ENCODE results near the gene DET1. TPM values are rescaled to one million over a fixed set of nuclear protein-coding genes. Genes with fewer than 3 reads are reported as not detected.

Gene DET1
- total RNA-seq, 1 experiment from 2014 or later = 5.2 TPM

DNA sequence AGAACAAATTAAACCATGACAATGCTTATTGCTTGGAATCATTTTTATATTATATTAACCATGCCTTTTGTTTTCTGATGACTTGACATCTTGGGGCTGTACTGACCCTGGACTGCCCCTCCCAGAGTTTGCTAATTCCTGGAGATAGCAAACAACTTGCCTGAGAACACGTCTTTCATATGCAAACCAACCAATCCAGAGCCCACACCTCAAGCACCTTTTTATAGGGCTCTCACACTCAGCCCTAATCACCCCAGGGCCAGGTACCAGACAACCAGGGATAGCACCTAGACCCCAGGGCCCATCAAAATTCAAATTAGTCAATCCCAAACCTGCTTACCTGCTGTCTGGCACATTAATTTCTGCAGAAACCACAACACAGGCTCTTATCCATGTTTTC lies 42.0 kb downstream of the DET1 start:
- no peaks in the 10 kb centered on the region for H3K4me1 ChIP-seq (ENCODE audit: control insufficient read depth, insufficient read depth, low read length)
- no peaks in the 10 kb centered on the region for H3K9me3 ChIP-seq (ENCODE audit: control insufficient read depth, insufficient read depth, low read depth, low read length)
- BruUV-seq (replicated peaks) = no TSS peak
- no peak for ATAC-seq
- H3K4me3 ChIP-seq (ENCODE audit: low read depth in 2 of 2, low read length in 2 of 2) = no peak overlapping the region
- in situ Hi-C loops (cut with HindIII; ENCODE audit: low pct_unique_long_range_greater_than_20kb, low sequenced_read_pairs) (no loop called here), intact Hi-C loops (cut with micrococcal nuclease; ENCODE audit: unreplicated experiment) (no loop called here)
- H3K27ac ChIP-seq (ENCODE audit: low read length) = no peak overlapping the region
- DNase-seq (ENCODE audit: low read depth, low spot score) = no peak
- H3K36me3 ChIP-seq (ENCODE audit: control insufficient read depth, insufficient read depth, low read length) = no peaks in the 10 kb centered on the region
- POLR2A ChIA-PET = no interaction called here
- CTCF ChIA-PET = no interaction called here
- no peaks in the 10 kb centered on the region for H3K27me3 ChIP-seq (ENCODE audit: control insufficient read depth, insufficient read depth, low read length)
- TF ChIP-seq, protein P1, sequence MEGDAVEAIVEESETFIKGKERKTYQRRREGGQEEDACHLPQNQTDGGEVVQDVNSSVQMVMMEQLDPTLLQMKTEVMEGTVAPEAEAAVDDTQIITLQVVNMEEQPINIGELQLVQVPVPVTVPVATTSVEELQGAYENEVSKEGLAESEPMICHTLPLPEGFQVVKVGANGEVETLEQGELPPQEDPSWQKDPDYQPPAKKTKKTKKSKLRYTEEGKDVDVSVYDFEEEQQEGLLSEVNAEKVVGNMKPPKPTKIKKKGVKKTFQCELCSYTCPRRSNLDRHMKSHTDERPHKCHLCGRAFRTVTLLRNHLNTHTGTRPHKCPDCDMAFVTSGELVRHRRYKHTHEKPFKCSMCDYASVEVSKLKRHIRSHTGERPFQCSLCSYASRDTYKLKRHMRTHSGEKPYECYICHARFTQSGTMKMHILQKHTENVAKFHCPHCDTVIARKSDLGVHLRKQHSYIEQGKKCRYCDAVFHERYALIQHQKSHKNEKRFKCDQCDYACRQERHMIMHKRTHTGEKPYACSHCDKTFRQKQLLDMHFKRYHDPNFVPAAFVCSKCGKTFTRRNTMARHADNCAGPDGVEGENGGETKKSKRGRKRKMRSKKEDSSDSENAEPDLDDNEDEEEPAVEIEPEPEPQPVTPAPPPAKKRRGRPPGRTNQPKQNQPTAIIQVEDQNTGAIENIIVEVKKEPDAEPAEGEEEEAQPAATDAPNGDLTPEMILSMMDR (IDR thresholded peaks at IDR 0.05) = no peak
- TF ChIP-seq TCF7L2 (IDR thresholded peaks at IDR 0.05; ENCODE audit: low read depth, low read length) (no peak), POLR2AphosphoS5 (IDR thresholded peaks at IDR 0.05; ENCODE audit: low read depth, low read length) (no peak), SIN3A (IDR thresholded peaks at IDR 0.05; ENCODE audit: borderline replicate concordance, insufficient read depth, low read depth, low read length) (no peak)
- TF ChIP-seq, protein P2, sequence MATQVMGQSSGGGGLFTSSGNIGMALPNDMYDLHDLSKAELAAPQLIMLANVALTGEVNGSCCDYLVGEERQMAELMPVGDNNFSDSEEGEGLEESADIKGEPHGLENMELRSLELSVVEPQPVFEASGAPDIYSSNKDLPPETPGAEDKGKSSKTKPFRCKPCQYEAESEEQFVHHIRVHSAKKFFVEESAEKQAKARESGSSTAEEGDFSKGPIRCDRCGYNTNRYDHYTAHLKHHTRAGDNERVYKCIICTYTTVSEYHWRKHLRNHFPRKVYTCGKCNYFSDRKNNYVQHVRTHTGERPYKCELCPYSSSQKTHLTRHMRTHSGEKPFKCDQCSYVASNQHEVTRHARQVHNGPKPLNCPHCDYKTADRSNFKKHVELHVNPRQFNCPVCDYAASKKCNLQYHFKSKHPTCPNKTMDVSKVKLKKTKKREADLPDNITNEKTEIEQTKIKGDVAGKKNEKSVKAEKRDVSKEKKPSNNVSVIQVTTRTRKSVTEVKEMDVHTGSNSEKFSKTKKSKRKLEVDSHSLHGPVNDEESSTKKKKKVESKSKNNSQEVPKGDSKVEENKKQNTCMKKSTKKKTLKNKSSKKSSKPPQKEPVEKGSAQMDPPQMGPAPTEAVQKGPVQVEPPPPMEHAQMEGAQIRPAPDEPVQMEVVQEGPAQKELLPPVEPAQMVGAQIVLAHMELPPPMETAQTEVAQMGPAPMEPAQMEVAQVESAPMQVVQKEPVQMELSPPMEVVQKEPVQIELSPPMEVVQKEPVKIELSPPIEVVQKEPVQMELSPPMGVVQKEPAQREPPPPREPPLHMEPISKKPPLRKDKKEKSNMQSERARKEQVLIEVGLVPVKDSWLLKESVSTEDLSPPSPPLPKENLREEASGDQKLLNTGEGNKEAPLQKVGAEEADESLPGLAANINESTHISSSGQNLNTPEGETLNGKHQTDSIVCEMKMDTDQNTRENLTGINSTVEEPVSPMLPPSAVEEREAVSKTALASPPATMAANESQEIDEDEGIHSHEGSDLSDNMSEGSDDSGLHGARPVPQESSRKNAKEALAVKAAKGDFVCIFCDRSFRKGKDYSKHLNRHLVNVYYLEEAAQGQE (IDR thresholded peaks at IDR 0.05; ENCODE audit: insufficient read depth in 1 of 2, low read depth in 2 of 2, low read length in 1 of 2) = no peak

DNA sequence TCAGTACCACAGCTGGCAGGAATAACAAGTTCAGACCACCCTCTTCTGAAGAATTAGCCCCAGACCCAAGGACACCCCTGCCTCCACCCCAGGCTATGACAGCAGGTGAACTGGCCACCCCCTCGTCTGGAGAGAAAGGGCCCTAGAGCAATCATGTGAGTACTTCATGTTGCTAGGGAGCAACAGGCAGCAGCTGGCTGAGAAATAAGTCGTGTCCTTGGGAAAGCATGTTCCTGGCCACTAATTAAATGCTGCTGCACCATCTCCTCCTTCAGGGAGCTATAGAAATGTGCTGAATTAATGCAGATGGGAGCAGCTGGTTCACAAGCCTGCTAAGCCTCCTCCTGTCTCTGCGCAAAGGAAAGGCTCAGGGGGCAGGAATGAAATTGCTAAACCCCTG lies 47.5 kb downstream of the DET1 start:
- Histone ChIP-seq H3K9me3 (ENCODE audit: control insufficient read depth, insufficient read depth, low read depth, low read length) (no peaks in the 10 kb centered on the region), H3K4me3 (ENCODE audit: low read depth in 2 of 2, low read length in 2 of 2) (no peak overlapping the region), H3K27ac (ENCODE audit: low read length) (no peak overlapping the region), H3K4me1 (ENCODE audit: control insufficient read depth, insufficient read depth, low read length) (no peaks in the 10 kb centered on the region), H3K36me3 (ENCODE audit: control insufficient read depth, insufficient read depth, low read length) (no peaks in the 10 kb centered on the region), H3K27me3 (ENCODE audit: control insufficient read depth, insufficient read depth, low read length) (no peaks in the 10 kb centered on the region)
- CTCF ChIA-PET = no interaction called here
- POLR2A ChIA-PET = no interaction called here
- TF ChIP-seq, protein P2 (IDR thresholded peaks at IDR 0.05; ENCODE audit: insufficient read depth in 1 of 2, low read depth in 2 of 2, low read length in 1 of 2) = no peak
- TF ChIP-seq TCF7L2 (IDR thresholded peaks at IDR 0.05; ENCODE audit: low read depth, low read length) (no peak), SIN3A (IDR thresholded peaks at IDR 0.05; ENCODE audit: borderline replicate concordance, insufficient read depth, low read depth, low read length) (no peak), POLR2AphosphoS5 (IDR thresholded peaks at IDR 0.05; ENCODE audit: low read depth, low read length) (no peak)
- TF ChIP-seq, protein P1 (IDR thresholded peaks at IDR 0.05) = no peak
- no peak for ATAC-seq
- no TSS peak for BruUV-seq (replicated peaks)
- intact Hi-C loops (cut with micrococcal nuclease; ENCODE audit: unreplicated experiment) (no loop called here), in situ Hi-C loops (cut with HindIII; ENCODE audit: low pct_unique_long_range_greater_than_20kb, low sequenced_read_pairs) (no loop called here)
- DNase-seq (ENCODE audit: low read depth, low spot score) = no peak
